Adrenal gland (tissue), 5 donors: Measurements from ENCODE around the gene MED13.

Experiments used
- POLR2A ChIP-seq, 2 donors: fragments of 450-650 bp; IDR thresholded peaks; one replicate each; pipeline ENCODE4 v1.6.1; 2017; ENCODE audit warnings: antibody characterized with exemption in 2 of 2, mild to moderate bottlenecking in 2 of 2, moderate library complexity in 1 of 2
- TF ChIP-seq, protein P1 (sequence below), 6 experiments: fragments of 450-650 bp in 4 of 6; fragments of 200-600 bp in 2 of 6; sonication (generic) in 1 of 6; IDR thresholded peaks; 1 replicate in 5 of 6; 2 replicates in 1 of 6; pipeline versions ENCODE4 v1.5.1 to v1.8.0; 2016 to 2021; ENCODE audit warnings: antibody characterized with exemption in 6 of 6, mild to moderate bottlenecking in 2 of 6, moderate library complexity in 1 of 6
- donor health status: DM: no; HTN: no; CAD: no.

DNA sequence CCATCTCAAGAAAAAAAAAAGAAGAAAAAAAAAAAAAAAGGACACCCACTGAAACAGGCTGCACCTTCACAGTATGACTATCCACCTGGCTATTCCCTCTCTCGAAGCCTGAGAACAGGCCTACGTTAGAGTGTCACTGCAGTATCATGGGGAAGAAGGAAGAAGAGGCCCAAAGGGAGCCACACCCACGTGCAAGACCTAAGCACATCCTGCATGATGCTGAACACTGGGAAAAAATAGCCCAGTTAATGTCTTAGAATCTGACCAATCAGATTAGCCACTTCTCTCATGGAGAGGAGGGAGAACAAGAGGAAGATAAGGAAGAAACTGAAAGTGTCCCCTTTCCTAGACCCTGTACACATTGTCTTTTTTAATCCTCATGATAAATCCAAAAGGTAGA, 19.5 kb upstream of the MED13 start:
- TF ChIP-seq, protein P1, sequence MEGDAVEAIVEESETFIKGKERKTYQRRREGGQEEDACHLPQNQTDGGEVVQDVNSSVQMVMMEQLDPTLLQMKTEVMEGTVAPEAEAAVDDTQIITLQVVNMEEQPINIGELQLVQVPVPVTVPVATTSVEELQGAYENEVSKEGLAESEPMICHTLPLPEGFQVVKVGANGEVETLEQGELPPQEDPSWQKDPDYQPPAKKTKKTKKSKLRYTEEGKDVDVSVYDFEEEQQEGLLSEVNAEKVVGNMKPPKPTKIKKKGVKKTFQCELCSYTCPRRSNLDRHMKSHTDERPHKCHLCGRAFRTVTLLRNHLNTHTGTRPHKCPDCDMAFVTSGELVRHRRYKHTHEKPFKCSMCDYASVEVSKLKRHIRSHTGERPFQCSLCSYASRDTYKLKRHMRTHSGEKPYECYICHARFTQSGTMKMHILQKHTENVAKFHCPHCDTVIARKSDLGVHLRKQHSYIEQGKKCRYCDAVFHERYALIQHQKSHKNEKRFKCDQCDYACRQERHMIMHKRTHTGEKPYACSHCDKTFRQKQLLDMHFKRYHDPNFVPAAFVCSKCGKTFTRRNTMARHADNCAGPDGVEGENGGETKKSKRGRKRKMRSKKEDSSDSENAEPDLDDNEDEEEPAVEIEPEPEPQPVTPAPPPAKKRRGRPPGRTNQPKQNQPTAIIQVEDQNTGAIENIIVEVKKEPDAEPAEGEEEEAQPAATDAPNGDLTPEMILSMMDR (IDR thresholded peaks at IDR 0.05): no peak
- no peak for TF ChIP-seq POLR2A (IDR thresholded peaks at IDR 0.05)
